Measurements from ENCODE around the gene PHTF1. TPM values are rescaled to one million over a fixed set of nuclear protein-coding genes. Genes with fewer than 3 reads are reported as not detected.
"Not testable (repeated sequence)": the region's sequence is repeated elsewhere in the genome, so short reads cannot be mapped to it uniquely, and the experiment has no call there.

Gene PHTF1
- total RNA-seq, 1 experiment from 2014 or later: 27.3 TPM

GRCh38 chr1:113734357-113735055 is 24.8 kb downstream of the PHTF1 start:
- H3K79me2 ChIP-seq (ENCODE audit: low read length): no peaks in the 10 kb centered on the region
- no peak overlapping the region for H3K27ac ChIP-seq (ENCODE audit: low read length)
- no peaks in the 10 kb centered on the region for H3K9me3 ChIP-seq (ENCODE audit: low read length)
- no peaks in the 10 kb centered on the region for H3K9me2 ChIP-seq (replicated peaks; ENCODE audit: low read length)
- no peak overlapping the region for H3K9ac ChIP-seq (ENCODE audit: low read length)
- no peaks in the 10 kb centered on the region for H3K27me3 ChIP-seq (ENCODE audit: low read length)
- POLR2A ChIA-PET (ENCODE audit: unreplicated experiment): no interaction called here
- no peaks in the 10 kb centered on the region for H3F3A ChIP-seq (ENCODE audit: low read length, unreplicated experiment)
- no peak for DNase-seq
- intact Hi-C loops (cut with micrococcal nuclease): no loop called here
- no peak for TF ChIP-seq EZH2 (IDR thresholded peaks at IDR 0.05; ENCODE audit: low read length, unreplicated experiment)
- TF ChIP-seq EZH2phosphoT487 (IDR thresholded peaks at IDR 0.05; ENCODE audit: borderline replicate concordance, low read length): no peak
- TF ChIP-seq CTCF (conservative IDR thresholded peaks at IDR 0.05; ENCODE audit: low read depth, low read length): no peak
- H3K4me3 ChIP-seq (ENCODE audit: low read length): no peak overlapping the region
- no peaks in the 10 kb centered on the region for H3K4me1 ChIP-seq (ENCODE audit: insufficient read depth, low read length)
- no peak overlapping the region for H2AFZ ChIP-seq (ENCODE audit: low read length)
- no peak overlapping the region for H3K4me2 ChIP-seq (ENCODE audit: low read length)
- H4K20me1 ChIP-seq (ENCODE audit: low read length): no peaks in the 10 kb centered on the region
- no TSS peak for BruUV-seq (replicated peaks)
- H3K36me3 ChIP-seq (ENCODE audit: low read depth, low read length): peaks cover 15% of the 10 kb centered on the region; the same call in 1 of the 2 replicates
- CTCF ChIA-PET: no interaction called here
- no peak for ATAC-seq

- intact Hi-C loops (cut with micrococcal nuclease): no loop called here
- BruUV-seq (replicated peaks): no TSS peak
- Histone ChIP-seq H3F3A (ENCODE audit: low read length, unreplicated experiment) (no peaks in the 10 kb centered on the region), H3K9me3 (ENCODE audit: low read length) (no peaks in the 10 kb centered on the region), H4K20me1 (ENCODE audit: low read length) (no peaks in the 10 kb centered on the region), H3K9ac (ENCODE audit: low read length) (no peak overlapping the region), H3K4me1 (ENCODE audit: insufficient read depth, low read length) (no peaks in the 10 kb centered on the region), H3K4me2 (ENCODE audit: low read length) (no peak overlapping the region), H3K36me3 (ENCODE audit: low read depth, low read length) (peaks cover 11% of the 10 kb centered on the region; the same call in 1 of the 2 replicates), H3K27me3 (ENCODE audit: low read length) (no peaks in the 10 kb centered on the region), H3K27ac (ENCODE audit: low read length) (no peak overlapping the region), H3K79me2 (ENCODE audit: low read length) (no peaks in the 10 kb centered on the region), H3K4me3 (ENCODE audit: low read length) (no peak overlapping the region), H3K9me2 (replicated peaks; ENCODE audit: low read length) (no peaks in the 10 kb centered on the region), H2AFZ (ENCODE audit: low read length) (no peak overlapping the region)
- CTCF ChIA-PET: no interaction called here
- ATAC-seq: no peak
- POLR2A ChIA-PET (ENCODE audit: unreplicated experiment): no interaction called here
- TF ChIP-seq CTCF (conservative IDR thresholded peaks at IDR 0.05; ENCODE audit: low read depth, low read length) (no peak), EZH2phosphoT487 (IDR thresholded peaks at IDR 0.05; ENCODE audit: borderline replicate concordance, low read length) (no peak), EZH2 (IDR thresholded peaks at IDR 0.05; ENCODE audit: low read length, unreplicated experiment) (no peak)
- no peak for DNase-seq
Observed at GRCh38 chr1:113732802-113733201, 26.5 kb downstream of the PHTF1 start.

GRCh38 chr1:113721010-113721409 is 38.3 kb downstream of the PHTF1 start:
- no peak overlapping the region for H3K4me2 ChIP-seq (ENCODE audit: low read length)
- no peaks in the 10 kb centered on the region for H3K79me2 ChIP-seq (ENCODE audit: low read length)
- ATAC-seq (no peak), DNase-seq (no peak)
- no peaks in the 10 kb centered on the region for H3F3A ChIP-seq (ENCODE audit: low read length, unreplicated experiment)
- TF ChIP-seq CTCF (conservative IDR thresholded peaks at IDR 0.05; ENCODE audit: low read depth, low read length) (no peak), EZH2phosphoT487 (IDR thresholded peaks at IDR 0.05; ENCODE audit: borderline replicate concordance, low read length) (no peak), EZH2 (IDR thresholded peaks at IDR 0.05; ENCODE audit: low read length, unreplicated experiment) (no peak)
- POLR2A ChIA-PET (ENCODE audit: unreplicated experiment): no interaction called here
- intact Hi-C loops (cut with micrococcal nuclease): no loop called here
- H3K4me1 ChIP-seq (ENCODE audit: insufficient read depth, low read length): no peaks in the 10 kb centered on the region
- no peak overlapping the region for H3K9ac ChIP-seq (ENCODE audit: low read length)
- BruUV-seq (replicated peaks): no TSS peak
- no peak overlapping the region for H3K4me3 ChIP-seq (ENCODE audit: low read length)
- H3K9me2 ChIP-seq (replicated peaks; ENCODE audit: low read length): no peaks in the 10 kb centered on the region
- no peaks in the 10 kb centered on the region for H4K20me1 ChIP-seq (ENCODE audit: low read length)
- H3K27ac ChIP-seq (ENCODE audit: low read length): no peak overlapping the region
- H2AFZ ChIP-seq (ENCODE audit: low read length): no peak overlapping the region
- H3K9me3 ChIP-seq (ENCODE audit: low read length): no peaks in the 10 kb centered on the region
- no peaks in the 10 kb centered on the region for H3K27me3 ChIP-seq (ENCODE audit: low read length)
- H3K36me3 ChIP-seq (ENCODE audit: low read depth, low read length): peaks cover 40% of the 10 kb centered on the region
- CTCF ChIA-PET: no interaction called here

- intact Hi-C loops (cut with micrococcal nuclease); H3K4me2 ChIP-seq (ENCODE audit: low read length); H3K9ac ChIP-seq (ENCODE audit: low read length); H4K20me1 ChIP-seq (ENCODE audit: low read length); H3K27me3 ChIP-seq (ENCODE audit: low read length); H3K27ac ChIP-seq (ENCODE audit: low read length); H3K79me2 ChIP-seq (ENCODE audit: low read length); H3F3A ChIP-seq (ENCODE audit: low read length, unreplicated experiment); DNase-seq; BruUV-seq (replicated peaks); H3K9me3 ChIP-seq (ENCODE audit: low read length); POLR2A ChIA-PET (ENCODE audit: unreplicated experiment); CTCF ChIA-PET; H3K4me1 ChIP-seq (ENCODE audit: insufficient read depth, low read length); H3K9me2 ChIP-seq (replicated peaks; ENCODE audit: low read length); ATAC-seq; H3K4me3 ChIP-seq (ENCODE audit: low read length); H2AFZ ChIP-seq (ENCODE audit: low read length): not testable (repeated sequence)
- H3K36me3 ChIP-seq (ENCODE audit: low read depth, low read length): peaks cover 40% of the 10 kb centered on the region
Observed at GRCh38 chr1:113718621-113719020, 40.7 kb downstream of the PHTF1 start.

All from PC-3 (cell line).